DMS153 treated with DMSO at 0.1 percent for 48 hours (cell line): ENCODE results near the gene AWAT2.

Experiments
- DNase-seq: peaks from one replicate; lab custom pipeline; 2025; ENCODE audit not compliant: unreplicated experiment; lab: John Stamatoyannopoulos, UW

Gene AWAT2, protein sequence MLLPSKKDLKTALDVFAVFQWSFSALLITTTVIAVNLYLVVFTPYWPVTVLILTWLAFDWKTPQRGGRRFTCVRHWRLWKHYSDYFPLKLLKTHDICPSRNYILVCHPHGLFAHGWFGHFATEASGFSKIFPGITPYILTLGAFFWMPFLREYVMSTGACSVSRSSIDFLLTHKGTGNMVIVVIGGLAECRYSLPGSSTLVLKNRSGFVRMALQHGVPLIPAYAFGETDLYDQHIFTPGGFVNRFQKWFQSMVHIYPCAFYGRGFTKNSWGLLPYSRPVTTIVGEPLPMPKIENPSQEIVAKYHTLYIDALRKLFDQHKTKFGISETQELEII

DNA sequence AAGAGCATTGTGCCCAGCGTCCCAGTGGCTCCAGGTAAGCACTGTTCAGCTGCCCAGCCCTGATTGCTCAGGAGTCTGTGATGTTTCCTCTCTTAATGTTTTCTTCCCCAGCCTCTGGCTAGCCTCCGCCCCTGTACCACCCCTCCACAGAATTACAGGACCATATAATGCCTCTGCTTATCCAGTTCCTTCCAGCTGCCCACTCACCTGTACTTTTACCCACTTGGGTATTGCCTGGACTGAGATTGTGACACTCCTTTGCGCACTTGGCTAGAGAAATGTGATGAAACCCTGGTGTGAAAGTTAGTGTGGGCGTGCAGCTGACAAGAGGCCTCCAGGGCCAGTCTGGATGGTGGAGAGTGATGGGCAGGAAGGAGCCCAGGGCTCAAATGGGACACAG lies at the start of gene AWAT2:
Gene AWAT2 (minus strand): TSS at position 14 of the 400 bp plus-strand sequence. CDS start 6 bp downstream, at position 8.
- no peak for DNase-seq

GRCh38 chrX:70096052-70096451 lies 46.3 kb upstream of the AWAT2 start:
- peak; percentile 1 for DNase-seq

DNA sequence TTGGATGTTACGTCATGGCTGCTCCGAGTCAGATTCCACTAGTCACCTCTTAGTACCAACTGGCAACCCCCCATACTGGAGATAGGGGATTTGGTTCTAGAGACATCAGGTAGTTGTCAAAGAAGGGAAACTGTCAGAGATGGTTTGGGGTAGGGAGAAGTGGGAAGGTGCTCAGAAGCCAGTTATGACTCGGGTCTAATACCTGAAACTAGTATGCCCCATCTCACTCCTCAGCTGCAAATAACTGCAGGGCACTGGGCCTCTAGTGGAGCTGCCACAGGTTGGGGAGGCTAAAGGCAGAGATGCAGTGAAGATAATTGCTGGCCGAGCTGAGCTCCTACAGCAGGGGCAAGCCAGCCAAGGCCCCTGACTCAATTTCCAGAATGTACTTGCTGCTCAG lies 42.5 kb upstream of the AWAT2 start:
- DNase-seq: no peak

DNA sequence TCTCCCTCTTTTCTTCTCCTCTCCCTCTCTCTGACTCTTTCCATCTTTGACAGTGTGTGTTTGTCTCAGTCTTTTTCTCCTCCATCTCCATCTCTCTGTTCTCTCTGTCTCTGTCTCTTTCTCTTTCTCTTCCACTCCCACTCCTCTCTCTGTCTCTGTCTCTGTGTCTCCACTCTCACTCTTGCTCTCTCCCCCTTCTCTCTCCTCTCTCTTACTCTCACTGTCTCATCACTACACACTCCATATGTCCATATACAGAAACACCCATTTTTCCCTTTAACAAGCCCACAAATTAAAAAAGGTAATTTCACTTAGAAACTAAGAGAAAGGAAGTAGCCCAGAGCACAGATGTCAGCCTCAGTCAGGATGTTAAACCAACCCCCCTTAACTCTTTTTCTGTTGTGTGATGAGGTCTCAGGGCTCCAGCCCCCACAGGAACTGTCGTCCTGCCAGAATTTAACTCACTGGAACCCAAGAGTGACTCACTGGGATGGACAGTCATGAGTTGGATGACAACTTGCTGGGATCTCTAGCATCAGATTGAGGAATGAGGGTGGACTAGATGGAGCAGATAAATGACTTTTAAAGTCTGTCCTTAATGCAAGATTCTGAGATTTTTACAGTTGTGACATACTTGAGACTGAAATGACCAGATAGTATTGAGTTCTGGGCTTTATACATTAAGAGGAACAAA lies 40.0 kb upstream of the AWAT2 start:
- DNase-seq: no peak

DNA sequence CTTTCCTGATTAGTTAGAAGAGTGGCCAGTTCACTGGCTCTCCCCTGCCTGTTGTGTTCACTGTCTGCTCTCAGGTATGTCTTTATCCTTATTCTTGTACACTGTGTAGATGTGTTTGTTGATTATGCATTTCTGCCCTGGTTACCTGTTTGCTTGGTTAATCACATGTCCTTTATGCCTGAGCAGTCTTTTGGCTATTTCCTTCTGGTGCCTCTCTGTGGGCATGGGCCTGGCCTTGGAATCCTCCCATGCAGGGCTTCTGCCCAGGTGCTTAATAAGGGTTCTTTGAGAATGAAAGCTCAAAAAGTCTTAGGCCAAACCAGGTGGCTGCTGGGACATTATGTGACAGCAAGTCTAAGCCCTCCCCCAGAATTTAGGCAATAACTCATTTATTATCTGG lies 39.0 kb upstream of the AWAT2 start:
- no peak for DNase-seq

DNA sequence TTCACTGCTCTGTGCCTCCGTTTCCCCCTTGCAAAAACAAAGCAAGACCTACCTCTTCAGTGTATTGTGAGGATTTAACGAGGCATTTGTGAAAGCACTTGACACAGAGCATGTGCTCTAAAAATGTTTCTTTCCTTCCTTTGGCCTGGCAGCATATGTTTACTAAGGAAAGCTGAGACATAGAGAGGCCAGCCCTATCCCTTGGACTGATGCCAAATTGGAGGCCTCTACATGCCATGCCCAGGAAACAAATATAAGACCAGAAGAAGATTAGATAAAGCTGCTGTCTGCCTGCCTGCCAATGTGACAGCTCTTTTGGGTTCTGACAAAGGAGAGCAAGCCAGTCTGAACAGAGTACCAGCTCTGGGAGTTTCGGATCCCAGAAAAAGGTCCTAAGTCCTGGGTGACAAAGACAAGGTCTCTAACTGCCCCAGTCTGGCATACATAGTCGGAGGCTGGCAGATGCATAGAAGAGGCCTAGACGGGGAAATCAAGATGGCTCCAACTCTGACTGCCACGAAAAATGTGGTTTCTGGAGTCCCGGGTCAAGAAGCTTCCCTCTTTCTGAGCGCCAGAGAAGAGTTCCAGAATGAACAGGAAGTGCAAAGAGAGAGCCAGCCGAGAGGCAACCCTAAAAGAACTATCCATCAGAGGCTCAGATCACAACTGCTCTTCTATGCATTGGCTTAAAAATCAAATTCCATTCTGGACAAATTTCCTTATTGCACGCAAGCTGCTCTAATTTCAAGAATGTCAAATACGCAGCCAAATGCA lies 38.3 kb upstream of the AWAT2 start:
- no peak for DNase-seq

DNA sequence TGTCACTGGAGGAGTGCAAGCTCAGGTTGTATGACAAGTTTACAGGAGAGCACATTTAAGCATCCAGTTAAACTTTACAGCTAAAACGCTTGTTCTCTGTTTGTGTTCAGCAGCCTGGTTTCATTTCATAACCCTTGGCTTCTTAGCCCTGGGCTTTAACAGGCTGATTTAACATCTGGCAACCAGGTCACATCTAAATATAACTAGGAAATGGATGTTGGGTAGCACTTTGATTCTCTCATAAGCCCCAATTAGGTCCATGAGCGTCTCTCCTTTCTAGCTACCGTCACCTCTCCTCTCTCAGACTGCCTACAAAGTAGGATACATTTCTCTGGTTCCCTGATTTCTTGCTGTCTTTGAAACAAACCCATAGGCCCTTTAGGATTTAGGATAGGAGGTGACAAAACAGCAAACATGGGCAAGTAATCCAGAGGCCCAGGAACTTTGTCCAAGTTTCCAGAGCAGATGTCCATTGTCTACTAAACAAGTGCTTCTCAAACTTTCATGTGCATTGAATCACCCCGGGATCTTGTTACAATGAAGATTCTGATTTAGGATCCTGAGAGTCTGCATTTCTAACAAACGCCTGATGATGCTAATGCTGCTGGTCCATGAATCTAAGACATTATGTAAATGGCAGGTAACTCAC lies 35.0 kb upstream of the AWAT2 start:
- DNase-seq: no peak

- DNase-seq: no peak
These were observed 33.0 kb upstream of the AWAT2 start for GRCh38 chrX:70082723-70083122.

GRCh38 chrX:70079870-70080269 lies 30.1 kb upstream of the AWAT2 start:
- no peak for DNase-seq

DNA sequence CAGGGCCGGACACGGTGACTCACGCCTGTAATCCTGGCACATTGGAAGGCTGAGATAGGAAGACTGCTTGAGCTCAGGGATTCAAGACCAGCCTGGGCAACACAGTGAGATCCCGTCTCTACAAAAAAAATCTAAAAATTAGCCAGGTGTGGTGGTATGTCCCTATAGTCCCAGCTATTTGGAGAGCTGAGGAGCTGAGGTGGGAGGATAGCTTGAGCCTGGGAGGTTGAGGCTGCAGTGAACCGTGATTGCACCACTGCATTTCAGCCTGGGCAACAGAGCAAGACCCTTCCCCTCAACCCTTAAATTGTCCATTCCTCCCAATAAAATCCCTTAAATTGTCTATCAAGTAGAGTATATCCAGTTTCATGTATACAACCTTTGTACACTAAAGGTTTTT lies 29.6 kb upstream of the AWAT2 start:
- DNase-seq: no peak

- no peak for DNase-seq
These were observed 16.9 kb upstream of the AWAT2 start for GRCh38 chrX:70066646-70067045.

GRCh38 chrX:70062961-70063550 lies 13.3 kb upstream of the AWAT2 start:
- DNase-seq: no peak

- no peak for DNase-seq
These were observed 12.3 kb upstream of the AWAT2 start, which contains the start of gene OTUD6A for GRCh38 chrX:70062076-70062475. Gene OTUD6A (plus strand): TSS chrX:70062457. CDS start chrX:70062525, 68 bp downstream.

GRCh38 chrX:70054391-70054790 lies 4.7 kb upstream of the AWAT2 start:
- no peak for DNase-seq

- no peak for DNase-seq
These were observed 3.3 kb upstream of the AWAT2 start for GRCh38 chrX:70052895-70053615.

- DNase-seq: no peak
These were observed 332 bp downstream of the AWAT2 start for GRCh38 chrX:70049406-70049805.

DNA sequence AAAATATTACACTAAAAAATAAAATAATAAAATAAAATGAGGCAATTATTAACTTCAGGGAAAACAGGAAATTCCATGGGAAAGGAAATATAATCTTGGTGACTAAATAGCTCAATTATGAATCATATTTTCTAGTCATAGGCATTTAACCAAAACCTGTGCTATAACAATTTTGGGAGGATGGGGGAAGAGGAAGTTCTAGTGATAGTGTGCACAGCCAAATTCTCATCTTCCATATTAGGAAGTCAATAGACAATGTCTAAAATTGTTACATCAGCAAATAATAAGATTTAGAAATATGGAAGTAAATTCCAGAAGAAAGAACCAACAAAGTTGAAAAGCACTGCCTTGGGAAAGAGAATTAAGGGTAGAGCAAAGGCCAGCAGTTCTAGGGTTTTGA lies 2.8 kb downstream of the AWAT2 start:
- no peak for DNase-seq

DNA sequence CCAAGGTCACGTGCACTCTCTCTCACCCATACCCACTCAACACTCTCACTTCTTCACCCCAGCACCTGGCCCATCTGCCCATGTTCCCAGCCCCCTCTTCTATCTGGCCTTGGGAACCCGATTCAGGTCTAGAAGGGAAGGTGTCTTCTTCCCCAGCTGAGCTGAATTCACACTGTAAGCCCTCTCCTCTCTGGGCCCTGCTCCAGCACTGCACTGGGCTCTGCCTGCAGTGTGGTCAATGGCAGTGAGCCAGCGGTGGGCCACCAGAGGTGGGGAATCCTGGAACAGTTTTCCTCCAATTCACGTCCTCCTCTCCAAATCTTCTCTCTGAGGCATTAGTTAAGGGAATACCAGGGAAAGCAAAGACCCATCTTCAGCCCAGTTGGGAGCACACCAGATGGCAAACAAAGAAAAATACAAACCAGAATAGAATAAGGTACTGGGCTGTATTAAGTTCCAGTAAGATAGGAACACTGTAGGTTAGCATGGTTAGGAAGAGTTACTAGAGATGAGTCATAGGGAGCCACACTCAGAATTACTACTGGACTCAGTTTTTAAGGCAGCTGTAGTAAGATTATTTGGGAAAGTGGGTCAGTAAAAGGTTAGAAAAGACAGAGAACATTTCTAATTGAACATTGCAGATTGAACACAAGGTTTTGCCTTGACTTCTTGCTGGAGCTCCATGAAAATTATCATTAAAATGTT lies 5.0 kb downstream of the AWAT2 start:
- DNase-seq: no peak

- no peak for DNase-seq
These were observed 6.1 kb downstream of the AWAT2 start for GRCh38 chrX:70043685-70044084.
